H9 (cell line): ENCODE measurements around the gene ASCC2. TPM values are rescaled to one million over a fixed set of nuclear protein-coding genes. Genes with fewer than 3 reads are reported as not detected.

Experiments
- DNase-seq: peaks from one replicate; pipeline ENCODE4 v3.0.0-alpha.2; 2017
- H2AFZ ChIP-seq: one replicate; pipeline ENCODE4 v1.6.1; 2013; ENCODE audit warnings: mild to moderate bottlenecking, low read length, control low read depth, moderate library complexity
- H2AK5ac ChIP-seq: 2 replicates; pipeline ENCODE4 v1.6.1; 2013; ENCODE audit warnings: low read length, control low read depth, mixed read lengths; ENCODE audit not compliant: insufficient read length
- H2BK120ac ChIP-seq: one replicate; pipeline ENCODE4 v1.6.1; 2013; ENCODE audit warnings: low read depth, mild to moderate bottlenecking, low read length, control low read depth, inconsistent platforms; ENCODE audit not compliant: poor library complexity, severe bottlenecking
- H2BK12ac ChIP-seq: 2 replicates; pipeline ENCODE4 v1.6.1; 2013; ENCODE audit warnings: low read length, control low read depth, mixed read lengths, low read depth; ENCODE audit not compliant: insufficient read length
- H2BK15ac ChIP-seq: 2 replicates; pipeline ENCODE4 v1.6.1; 2013; ENCODE audit warnings: low read depth, low read length, control low read depth
- H2BK20ac ChIP-seq: one replicate; pipeline ENCODE4 v1.6.1; 2013; ENCODE audit warnings: low read depth, mild to moderate bottlenecking, low read length, control low read depth, inconsistent platforms; ENCODE audit not compliant: poor library complexity, severe bottlenecking
- H2BK5ac ChIP-seq: 2 replicates; pipeline ENCODE4 v1.6.1; 2013; ENCODE audit warnings: low read length, control low read depth, mixed read lengths; ENCODE audit not compliant: insufficient read length
- H3K14ac ChIP-seq: 2 replicates; pipeline ENCODE4 v1.6.1; 2013; ENCODE audit warnings: low read length, control low read depth; ENCODE audit not compliant: insufficient read depth
- H3K18ac ChIP-seq: 2 replicates; pipeline ENCODE4 v1.6.1; 2013; ENCODE audit warnings: low read depth, mild to moderate bottlenecking, mixed read lengths, low read length, control low read depth; ENCODE audit not compliant: insufficient read length
- H3K23ac ChIP-seq: 2 replicates; pipeline ENCODE4 v1.6.1; 2013; ENCODE audit warnings: low read length, control low read depth, mixed read lengths, low read depth; ENCODE audit not compliant: insufficient read length
- H3K23me2 ChIP-seq: 2 replicates; pipeline ENCODE4 v1.6.1; 2013; ENCODE audit warnings: low read depth, mild to moderate bottlenecking, mixed read lengths, low read length, control low read depth; ENCODE audit not compliant: insufficient read length, poor library complexity, severe bottlenecking
- H3K27ac ChIP-seq: 2 replicates; pipeline ENCODE4 v1.5.1; 2013; ENCODE audit warnings: low read length, control low read depth, mixed read lengths, low read depth; ENCODE audit not compliant: insufficient read length
- H3K27me3 ChIP-seq: 2 replicates; pipeline ENCODE4 v1.6.1; 2013; ENCODE audit warnings: low read length, control low read depth, inconsistent platforms; ENCODE audit not compliant: insufficient read depth
- H3K4ac ChIP-seq: 2 replicates; pipeline ENCODE4 v1.6.1; 2013; ENCODE audit warnings: low read depth, mild to moderate bottlenecking, control low read depth, inconsistent platforms, low read length, moderate library complexity
- H3K4me1 ChIP-seq: 2 replicates; pipeline ENCODE4 v1.6.1; 2013; ENCODE audit warnings: low read length, control low read depth, inconsistent platforms; ENCODE audit not compliant: insufficient read depth
- H3K4me2 ChIP-seq: 2 replicates; pipeline ENCODE4 v1.6.1; 2013; ENCODE audit warnings: low read length, control low read depth, mixed read lengths; ENCODE audit not compliant: insufficient read length, insufficient read depth
- H3K56ac ChIP-seq: 2 replicates; pipeline ENCODE4 v1.6.1; 2013; ENCODE audit warnings: low read depth, mild to moderate bottlenecking, mixed read lengths, low read length, control low read depth; ENCODE audit not compliant: insufficient read length
- H3K79me1 ChIP-seq: 2 replicates; pipeline ENCODE4 v1.6.1; 2013; ENCODE audit warnings: low read depth, mild to moderate bottlenecking, moderate library complexity, low read length, control low read depth, inconsistent platforms; ENCODE audit not compliant: insufficient read depth, poor library complexity, severe bottlenecking
- H3K79me2 ChIP-seq: 2 replicates; pipeline ENCODE4 v1.6.1; 2013; ENCODE audit warnings: low read length, control low read depth, inconsistent platforms; ENCODE audit not compliant: insufficient read depth
- H3K9ac ChIP-seq: 2 replicates; pipeline ENCODE4 v1.6.1; 2013; ENCODE audit warnings: low read length, control low read depth, mixed read lengths; ENCODE audit not compliant: insufficient read length; ENCODE audit errors: extremely low read depth
- H3K9me3 ChIP-seq: one replicate; pipeline ENCODE4 v1.6.1; 2013; ENCODE audit warnings: low read depth, low read length, inconsistent platforms; ENCODE audit not compliant: control insufficient read depth
- H3T11ph ChIP-seq: one replicate; pipeline ENCODE4 v1.6.1; 2013; ENCODE audit warnings: mild to moderate bottlenecking, low read length, control low read depth, inconsistent platforms
- H4K20me1 ChIP-seq: one replicate; pipeline ENCODE4 v1.6.1; 2013; ENCODE audit not compliant: control insufficient read depth, insufficient read length, insufficient read depth
- H4K5ac ChIP-seq: 2 replicates; pipeline ENCODE4 v1.6.1; 2013; ENCODE audit warnings: low read depth, mild to moderate bottlenecking, mixed read lengths, low read length, control low read depth; ENCODE audit not compliant: insufficient read length
- H4K8ac ChIP-seq: replicated peaks from 2 replicates; pipeline ENCODE4 v1.6.1; 2013; ENCODE audit warnings: low read length, control low read depth, mixed read lengths, low read depth; ENCODE audit not compliant: insufficient read length
- H4K91ac ChIP-seq: 2 replicates; pipeline ENCODE4 v1.6.1; 2013; ENCODE audit warnings: low read depth, mild to moderate bottlenecking, moderate library complexity, mixed read lengths, low read length, control low read depth; ENCODE audit not compliant: insufficient read length
- H3K27ac Mint-ChIP-seq, 3 experiments: 2 replicates in 2 of 3; 3 replicates in 1 of 3; pipeline ENCODE4 v1.8.0; 2020 to 2021; ENCODE audit warnings: mixed read lengths in 3 of 3, mild to moderate bottlenecking in 1 of 3, moderate library complexity in 1 of 3
- H3K27me3 Mint-ChIP-seq: 2 replicates; pipeline ENCODE4 v1.8.0; 2021; ENCODE audit warnings: low read depth, mild to moderate bottlenecking, moderate library complexity, mixed read lengths
- H3K36me3 Mint-ChIP-seq, 3 experiments: 2 replicates in 2 of 3; 3 replicates in 1 of 3; pipeline ENCODE4 v1.8.0; 2020 to 2021; ENCODE audit warnings: low read depth in 3 of 3, mixed read lengths in 3 of 3; ENCODE audit not compliant: insufficient read depth in 1 of 3
- H3K4me1 Mint-ChIP-seq, 2 experiments: 2 replicates each; pipeline ENCODE4 v1.8.0; 2020; ENCODE audit warnings: mixed read lengths in 2 of 2
- H3K4me3 Mint-ChIP-seq, 2 experiments: 2 replicates in 1 of 2; 3 replicates in 1 of 2; pipeline ENCODE4 v1.8.0; 2020 to 2021; ENCODE audit warnings: mild to moderate bottlenecking in 2 of 2, mixed read lengths in 2 of 2, moderate library complexity in 1 of 2
- H3K9me3 Mint-ChIP-seq, 2 experiments: 2 replicates in 1 of 2; 3 replicates in 1 of 2; pipeline ENCODE4 v1.8.0; 2020; ENCODE audit warnings: mild to moderate bottlenecking in 2 of 2, mixed read lengths in 2 of 2, moderate library complexity in 1 of 2
- WGBS: extraction: QIAGEN DNeasy Blood & Tissue Kit; methylation state at CpG from one replicate; pipeline ENCODE4 v1.1.7; 2013; ENCODE audit warnings: missing lambda C conversion rate, low lambda C conversion rate, mixed read lengths; ENCODE audit not compliant: insufficient read length; ENCODE audit errors: extremely low coverage; 5-methylcytosine and 5-hydroxymethylcytosine counted together
- total RNA-seq: library from RNA; stranded (reverse); gene quantifications from 2 replicates; pipeline ENCODE4 v1.2.1, GENCODE V29; 2021
- TF ChIP-seq, protein P1 (sequence below): fragments of 200-600 bp; sonication (generic); conservative IDR thresholded peaks from 3 replicates; pipeline ENCODE4 v1.8.0; 2021; ENCODE audit warnings: antibody characterized with exemption, mild to moderate bottlenecking

ASCC2 gene
- total RNA-seq, 1 experiment from 2014 or later = 48.2 TPM

DNA sequence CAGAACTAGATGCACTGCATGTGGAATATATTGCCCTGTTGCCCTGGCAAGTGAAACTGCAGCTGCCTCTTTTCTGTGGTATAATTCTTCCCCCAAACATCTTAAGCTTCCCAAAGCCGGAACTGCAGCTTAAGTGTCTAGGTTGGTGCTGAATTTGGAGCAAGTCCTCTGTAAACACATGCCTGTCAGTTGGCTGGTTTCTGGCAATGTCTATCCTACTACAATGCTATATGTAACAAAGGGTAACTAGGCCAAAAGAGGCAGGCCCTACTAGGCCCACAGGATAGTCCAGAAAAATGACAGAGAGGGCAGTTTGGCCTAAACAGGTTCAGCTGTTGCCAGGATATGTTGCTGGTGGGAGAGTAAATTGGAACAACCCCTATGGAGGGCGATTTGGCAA lies 27.9 kb downstream of the ASCC2 start:
- H3K23ac ChIP-seq = no peak overlapping the region
- Mint-ChIP-seq H3K36me3 (peaks cover 12 to 77% (median 66%) of the 10 kb centered on the region in 3 experiments; a peak in 6 of 7 replicates), H3K4me3 (no peak overlapping the region), H3K27ac (no peak overlapping the region), H3K9me3 (no peaks in the 10 kb centered on the region), H3K27me3 (no peaks in the 10 kb centered on the region), H3K4me1 (no peaks in the 10 kb centered on the region)
- no peaks in the 10 kb centered on the region for H3K4me1 ChIP-seq
- no peak overlapping the region for H2BK12ac ChIP-seq
- H2BK15ac ChIP-seq = no peak overlapping the region
- H3K79me2 ChIP-seq = no peaks in the 10 kb centered on the region
- no peaks in the 10 kb centered on the region for H3K23me2 ChIP-seq
- no peak overlapping the region for H4K91ac ChIP-seq
- no peak overlapping the region for H2AK5ac ChIP-seq
- H3K18ac ChIP-seq = no peak overlapping the region
- H3K14ac ChIP-seq = no peak overlapping the region
- TF ChIP-seq, protein P1, sequence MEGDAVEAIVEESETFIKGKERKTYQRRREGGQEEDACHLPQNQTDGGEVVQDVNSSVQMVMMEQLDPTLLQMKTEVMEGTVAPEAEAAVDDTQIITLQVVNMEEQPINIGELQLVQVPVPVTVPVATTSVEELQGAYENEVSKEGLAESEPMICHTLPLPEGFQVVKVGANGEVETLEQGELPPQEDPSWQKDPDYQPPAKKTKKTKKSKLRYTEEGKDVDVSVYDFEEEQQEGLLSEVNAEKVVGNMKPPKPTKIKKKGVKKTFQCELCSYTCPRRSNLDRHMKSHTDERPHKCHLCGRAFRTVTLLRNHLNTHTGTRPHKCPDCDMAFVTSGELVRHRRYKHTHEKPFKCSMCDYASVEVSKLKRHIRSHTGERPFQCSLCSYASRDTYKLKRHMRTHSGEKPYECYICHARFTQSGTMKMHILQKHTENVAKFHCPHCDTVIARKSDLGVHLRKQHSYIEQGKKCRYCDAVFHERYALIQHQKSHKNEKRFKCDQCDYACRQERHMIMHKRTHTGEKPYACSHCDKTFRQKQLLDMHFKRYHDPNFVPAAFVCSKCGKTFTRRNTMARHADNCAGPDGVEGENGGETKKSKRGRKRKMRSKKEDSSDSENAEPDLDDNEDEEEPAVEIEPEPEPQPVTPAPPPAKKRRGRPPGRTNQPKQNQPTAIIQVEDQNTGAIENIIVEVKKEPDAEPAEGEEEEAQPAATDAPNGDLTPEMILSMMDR = no peak
- H3K9me3 ChIP-seq = no peaks in the 10 kb centered on the region
- no peak overlapping the region for H3K4ac ChIP-seq
- no peak overlapping the region for H2BK120ac ChIP-seq
- H3T11ph ChIP-seq = no peak overlapping the region
- no peak overlapping the region for H2BK20ac ChIP-seq
- H2BK5ac ChIP-seq = no peak overlapping the region
- no CpG with 5 or more reads among the region's 2 CpGs for WGBS
- H3K4me2 ChIP-seq = no peak overlapping the region
- no peak overlapping the region for H4K8ac ChIP-seq
- no peak for DNase-seq
- H3K79me1 ChIP-seq = no peaks in the 10 kb centered on the region
- no peak overlapping the region for H4K5ac ChIP-seq
- no peak overlapping the region for H3K9ac ChIP-seq
- H2AFZ ChIP-seq = no peak overlapping the region
- H4K20me1 ChIP-seq = no peaks in the 10 kb centered on the region
- no peaks in the 10 kb centered on the region for H3K27me3 ChIP-seq
- H3K27ac ChIP-seq = no peak overlapping the region
- H3K56ac ChIP-seq = no peak overlapping the region
